Activated B cell treated with CpG ODN at 0.5 μM for 24 hours (primary cell): Measurements from ENCODE around the gene GTF2F2. TPM values are rescaled to one million over a fixed set of nuclear protein-coding genes. Genes with fewer than 3 reads are reported as not detected.

Source experiments
- ATAC-seq: fragments of 200-7000 bp; cut with Tn5 transposase; one replicate; pipeline ENCODE4 v1.10.0; 2021; ENCODE audit warnings: low read depth, mild to moderate bottlenecking, moderate library complexity
- CTCF ChIA-PET: fragments of 350-600 bp; sonication (Branson Sonifier 250); formaldehyde crosslinking; loops from one replicate; lab custom pipeline; 2021; ENCODE audit warnings: antibody characterized with exemption; lab: Charles Lee
- POLR2A ChIA-PET: fragments of 350-600 bp; sonication (Branson Sonifier 250); formaldehyde crosslinking; loops from one replicate; lab custom pipeline; 2021; ENCODE audit warnings: antibody characterized with exemption; lab: Charles Lee
- DNase-seq: peaks from one replicate; pipeline ENCODE4 v3.0.0; 2022
- H3K27ac Mint-ChIP-seq: one replicate; pipeline ENCODE4 v1.8.0; 2020; ENCODE audit warnings: mixed read lengths
- H3K27me3 Mint-ChIP-seq: one replicate; pipeline ENCODE4 v1.8.0; 2021; ENCODE audit warnings: mixed read lengths
- H3K36me3 Mint-ChIP-seq: one replicate; pipeline ENCODE4 v1.8.0; 2021; ENCODE audit warnings: low read depth, mixed read lengths
- H3K4me1 Mint-ChIP-seq: one replicate; pipeline ENCODE4 v1.8.0; 2021; ENCODE audit warnings: mixed read lengths
- H3K4me3 Mint-ChIP-seq: one replicate; pipeline ENCODE4 v1.8.0; 2020; ENCODE audit warnings: mild to moderate bottlenecking, mixed read lengths
- H3K9me3 Mint-ChIP-seq: one replicate; pipeline ENCODE4 v1.8.0; 2020; ENCODE audit warnings: mixed read lengths
- CTCF ChIP-seq: fragments of 200-600 bp; IDR thresholded peaks from one replicate; pipeline ENCODE4 v1.8.0; 2022; ENCODE audit warnings: antibody characterized with exemption, mild to moderate bottlenecking
- intact Hi-C: fragments of 100-400 bp; cut with micrococcal nuclease; formaldehyde crosslinking; loops from one replicate; pipeline ENCODE4 v1.15.1; 2024
- total RNA-seq: library from RNA; stranded (reverse); gene quantifications from 2 replicates; pipeline ENCODE4 v1.2.3, GENCODE V29; 2022

GTF2F2 gene, protein sequence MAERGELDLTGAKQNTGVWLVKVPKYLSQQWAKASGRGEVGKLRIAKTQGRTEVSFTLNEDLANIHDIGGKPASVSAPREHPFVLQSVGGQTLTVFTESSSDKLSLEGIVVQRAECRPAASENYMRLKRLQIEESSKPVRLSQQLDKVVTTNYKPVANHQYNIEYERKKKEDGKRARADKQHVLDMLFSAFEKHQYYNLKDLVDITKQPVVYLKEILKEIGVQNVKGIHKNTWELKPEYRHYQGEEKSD
- 19.4 and 19.8 TPM in 2 replicates for total RNA-seq

DNA sequence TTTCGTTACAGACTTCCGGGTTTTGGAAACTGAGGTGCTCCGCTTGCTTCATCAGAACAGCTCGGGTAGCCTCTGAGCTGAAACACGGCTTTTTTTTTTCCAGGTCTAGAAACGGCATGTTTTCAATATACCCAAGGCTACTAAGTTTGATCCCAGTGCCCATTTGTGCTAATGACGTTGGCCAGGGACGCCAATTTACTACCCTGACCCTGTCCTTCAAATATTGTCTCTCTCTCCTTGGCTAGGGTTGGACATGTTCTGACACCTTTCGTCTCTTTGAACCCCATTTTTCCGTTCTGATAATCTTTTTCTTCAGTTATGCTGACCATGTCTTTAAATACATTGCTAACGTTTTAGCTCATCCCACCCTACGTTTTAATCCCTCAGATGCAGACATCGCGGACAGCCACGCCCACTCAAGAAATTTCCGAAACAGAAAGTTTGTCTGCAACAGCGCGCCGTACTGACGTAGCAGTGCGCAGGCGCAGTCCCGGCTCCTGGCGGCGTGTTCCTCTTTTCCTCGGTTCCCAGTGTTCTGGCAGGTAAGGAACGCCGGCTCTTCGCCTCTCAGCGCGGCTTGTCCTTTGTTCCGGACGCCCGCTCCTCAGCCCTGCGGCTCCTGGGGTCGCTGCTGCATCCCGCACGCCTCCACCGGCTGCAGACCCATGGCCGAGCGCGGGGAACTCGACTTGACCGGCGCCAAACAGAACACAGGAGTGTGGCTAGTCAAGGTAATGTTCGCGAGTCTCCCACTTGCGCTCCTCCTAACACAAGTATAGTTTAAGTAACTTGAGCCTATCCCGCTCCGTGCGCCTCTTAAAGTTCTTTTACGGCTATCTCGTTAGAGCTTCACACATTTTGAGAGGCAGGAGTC lies at the start of gene GTF2F2:
Gene GTF2F2 (plus strand): TSS at position 520 of the 874 bp plus-strand sequence. CDS start 146 bp downstream, at position 666.
- peak; percentile 82 for ATAC-seq
- DNase-seq: peak; percentile 90
- ChIA-PET CTCF (interaction anchor here (0.6 kb wide), 1 partner anchor 1040 kb away, joined by 3 read pairs; no protein-coding TSS in a partner anchor), POLR2A (interaction anchor here (1.0 to 1.8 kb wide), 4 partner anchors 10 to 221 kb away, joined by 3 to 4 read pairs (median 4); partner anchors contain the start of gene TPT1)
- no peak for TF ChIP-seq CTCF
- Mint-ChIP-seq H3K4me1 (peaks cover 9% of the 10 kb centered on the region), H3K36me3 (peaks cover 7% of the 10 kb centered on the region), H3K27ac (no peak within 1 kb of the TSS), H3K4me3 (no peak within 1 kb of the TSS), H3K27me3 (no peaks in the 10 kb centered on the region), H3K9me3 (no peaks in the 10 kb centered on the region)
- intact Hi-C loops: loop anchor here (1.0 to 5.0 kb wide), 9 partner anchors 12 to 932 kb away; partner anchors contain the start of genes COG3, GPALPP1, NUFIP1 and TPT1

GRCh38 chr13:45073809-45074208 lies 46.5 kb upstream of the GTF2F2 start:
- no peak for TF ChIP-seq CTCF
- CTCF ChIA-PET: no interaction called here
- intact Hi-C loops: no loop called here
- POLR2A ChIA-PET: interaction anchor here (0.7 kb wide), 1 partner anchor 391 kb away, joined by 7 read pairs; the partner anchor contains the start of gene COG3
- Mint-ChIP-seq H3K27ac (no peak overlapping the region), H3K4me1 (no peaks in the 10 kb centered on the region), H3K4me3 (no peak overlapping the region), H3K27me3 (peaks cover 22% of the 10 kb centered on the region), H3K36me3 (no peaks in the 10 kb centered on the region), H3K9me3 (no peaks in the 10 kb centered on the region)
- ATAC-seq: no peak
- DNase-seq: no peak

GRCh38 chr13:45074721-45075120 lies 45.6 kb upstream of the GTF2F2 start:
- ChIA-PET POLR2A (interaction anchor here (0.7 kb wide), 1 partner anchor 390 kb away, joined by 7 read pairs; the partner anchor contains the start of gene COG3), CTCF (no interaction called here)
- intact Hi-C loops: no loop called here
- Mint-ChIP-seq H3K36me3 (no peaks in the 10 kb centered on the region), H3K4me3 (no peak overlapping the region), H3K27me3 (peaks cover 16% of the 10 kb centered on the region), H3K4me1 (no peaks in the 10 kb centered on the region), H3K9me3 (no peaks in the 10 kb centered on the region), H3K27ac (no peak overlapping the region)
- TF ChIP-seq CTCF: no peak
- ATAC-seq: no peak
- DNase-seq: no peak

DNA sequence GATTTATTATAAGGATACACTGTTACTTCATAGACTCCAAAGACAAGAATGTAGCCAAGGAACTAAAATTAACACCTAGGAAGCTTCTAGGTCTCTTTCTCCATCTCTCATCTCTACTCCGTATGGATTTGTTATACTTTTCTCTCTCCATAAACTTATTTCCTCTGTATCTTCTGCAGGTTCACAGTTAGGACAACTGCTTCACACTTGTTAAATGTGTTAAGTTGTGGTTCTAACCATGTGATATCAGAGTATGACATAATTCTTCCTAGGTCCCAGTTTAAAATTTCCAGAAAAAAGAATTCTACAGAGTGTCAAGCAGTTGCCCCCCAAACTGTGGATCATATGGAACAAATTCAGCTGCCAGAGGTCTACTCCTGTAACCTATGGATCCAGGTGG lies 42.3 kb upstream of the GTF2F2 start:
- Mint-ChIP-seq H3K36me3 (no peaks in the 10 kb centered on the region), H3K4me1 (no peaks in the 10 kb centered on the region), H3K27me3 (peaks cover 16% of the 10 kb centered on the region), H3K27ac (no peak overlapping the region), H3K9me3 (no peaks in the 10 kb centered on the region), H3K4me3 (no peak overlapping the region)
- ATAC-seq: no peak
- POLR2A ChIA-PET: no interaction called here
- CTCF ChIA-PET: no interaction called here
- no peak for DNase-seq
- no peak for TF ChIP-seq CTCF
- intact Hi-C loops: no loop called here

GRCh38 chr13:45082964-45083363 lies 37.3 kb upstream of the GTF2F2 start:
- no peaks in the 10 kb centered on the region for H3K9me3 Mint-ChIP-seq
- H3K27me3 Mint-ChIP-seq: no peaks in the 10 kb centered on the region
- intact Hi-C loops: no loop called here
- no peak for TF ChIP-seq CTCF
- ChIA-PET POLR2A (no interaction called here), CTCF (no interaction called here)
- DNase-seq: no peak
- no peak overlapping the region for H3K4me3 Mint-ChIP-seq
- no peaks in the 10 kb centered on the region for H3K4me1 Mint-ChIP-seq
- no peaks in the 10 kb centered on the region for H3K36me3 Mint-ChIP-seq
- H3K27ac Mint-ChIP-seq: no peak overlapping the region
- no peak for ATAC-seq
